GM18873 (cell line): ENCODE measurements around the gene IER2.

Source experiments
- ATAC-seq: cut with Tn5 transposase; IDR thresholded peaks from one replicate; pipeline ENCODE4 v1.9.1; 2021; ENCODE audit warnings: mild to moderate bottlenecking, moderate library complexity, moderate number of reproducible peaks; ENCODE audit not compliant: unreplicated experiment, low FRiP score

Gene IER2

GRCh38 chr19:13118424-13119193 lies 31.6 kb upstream of the IER2 start:
- ATAC-seq = no peak

GRCh38 chr19:13119627-13120026 lies 30.6 kb upstream of the IER2 start:
- no peak for ATAC-seq

GRCh38 chr19:13120031-13120430 lies 30.2 kb upstream of the IER2 start:
- no peak for ATAC-seq

GRCh38 chr19:13120817-13121216 lies 29.4 kb upstream of the IER2 start:
- no peak for ATAC-seq

- ATAC-seq = no peak
Measured at GRCh38 chr19:13121551-13122274, 28.5 kb upstream of the IER2 start.

- ATAC-seq = no peak
Measured at GRCh38 chr19:13122275-13122878, 27.8 kb upstream of the IER2 start.

GRCh38 chr19:13122980-13123957 lies 26.9 kb upstream of the IER2 start:
- no peak for ATAC-seq

- no peak for ATAC-seq
Measured at GRCh38 chr19:13127051-13127450, 23.2 kb upstream of the IER2 start.

- no peak for ATAC-seq
Measured at GRCh38 chr19:13127811-13128575, 22.2 kb upstream of the IER2 start.

- no peak for ATAC-seq
Measured at GRCh38 chr19:13128583-13128982, 21.6 kb upstream of the IER2 start.

GRCh38 chr19:13129384-13129783 lies 20.8 kb upstream of the IER2 start:
- ATAC-seq = no peak

GRCh38 chr19:13130886-13131490 lies 19.2 kb upstream of the IER2 start:
- no peak for ATAC-seq

- ATAC-seq = no peak
Measured at GRCh38 chr19:13132471-13133180, 17.6 kb upstream of the IER2 start.

- no peak for ATAC-seq
Measured at GRCh38 chr19:13133241-13133870, 16.9 kb upstream of the IER2 start.

GRCh38 chr19:13134626-13135025 lies 15.6 kb upstream of the IER2 start:
- no peak for ATAC-seq

- no peak for ATAC-seq
Measured at GRCh38 chr19:13135068-13136062, 14.8 kb upstream of the IER2 start.

- ATAC-seq = no peak
Measured at GRCh38 chr19:13137290-13137794, 12.9 kb upstream of the IER2 start.
